ENCODE data around the gene PHAF1.

The PHAF1 gene

GRCh38 chr16:67163164-67163998 lies 53.6 kb downstream of the PHAF1 start:
- Histone ChIP-seq H3K4me3 (ENCODE audit: low read depth, low read length) (peak overlapping the region; percentile 59), H3K27me3 (ENCODE audit: insufficient read depth, low read depth, severe bottlenecking) (no peaks in the 10 kb centered on the region)

GRCh38 chr16:67163999-67164558 lies 54.3 kb downstream of the PHAF1 start:
- DNase-seq, result no peak
- no peaks in the 10 kb centered on the region for H3K36me3 ChIP-seq
- no peak for TF ChIP-seq CTCF (IDR thresholded peaks at IDR 0.05; ENCODE audit: low read depth, low read length)
- no peaks in the 10 kb centered on the region for H3K27me3 ChIP-seq (ENCODE audit: insufficient read depth, low read depth, severe bottlenecking)
- no peaks in the 10 kb centered on the region for H3K9me3 ChIP-seq (ENCODE audit: severe bottlenecking)
- H3K27ac ChIP-seq, result peak overlapping the region; percentile 92
- H3K4me3 ChIP-seq (ENCODE audit: low read depth, low read length), result peak overlapping the region; percentile 59

More at GRCh38 chr16:67163164-67163998, 53.6 kb downstream of the PHAF1 start:
- Histone ChIP-seq H3K36me3 (no peaks in the 10 kb centered on the region), H3K27ac (peak overlapping the region; percentile 92), H3K9me3 (ENCODE audit: severe bottlenecking) (no peaks in the 10 kb centered on the region)
- DNase-seq, result peak; percentile 79
- no peak for TF ChIP-seq CTCF (IDR thresholded peaks at IDR 0.05; ENCODE audit: low read depth, low read length)

GRCh38 chr16:67164599-67165061 lies 54.9 kb downstream of the PHAF1 start, which contains the start of gene HSF4:
HSF4 (plus strand) TSS chr16:67164745; CDS start chr16:67164812, 67 bp downstream.
- TF ChIP-seq CTCF (IDR thresholded peaks at IDR 0.05; ENCODE audit: low read depth, low read length), result no peak
- DNase-seq, result no peak
- Histone ChIP-seq H3K36me3 (no peaks in the 10 kb centered on the region), H3K9me3 (ENCODE audit: severe bottlenecking) (no peaks in the 10 kb centered on the region), H3K4me3 (ENCODE audit: low read depth, low read length) (peak within 1 kb of the TSS; percentile 59), H3K27me3 (ENCODE audit: insufficient read depth, low read depth, severe bottlenecking) (no peaks in the 10 kb centered on the region), H3K27ac (peak within 1 kb of the TSS; percentile 92)

- Histone ChIP-seq H3K36me3 (no peaks in the 10 kb centered on the region), H3K27me3 (ENCODE audit: insufficient read depth, low read depth, severe bottlenecking) (no peaks in the 10 kb centered on the region), H3K27ac (no peak overlapping the region), H3K9me3 (ENCODE audit: severe bottlenecking) (no peaks in the 10 kb centered on the region), H3K4me3 (ENCODE audit: low read depth, low read length) (no peak overlapping the region)
- DNase-seq, result no peak
- no peak for TF ChIP-seq CTCF (IDR thresholded peaks at IDR 0.05; ENCODE audit: low read depth, low read length)
These were observed 55.7 kb downstream of the PHAF1 start for GRCh38 chr16:67165121-67166078.

DNA sequence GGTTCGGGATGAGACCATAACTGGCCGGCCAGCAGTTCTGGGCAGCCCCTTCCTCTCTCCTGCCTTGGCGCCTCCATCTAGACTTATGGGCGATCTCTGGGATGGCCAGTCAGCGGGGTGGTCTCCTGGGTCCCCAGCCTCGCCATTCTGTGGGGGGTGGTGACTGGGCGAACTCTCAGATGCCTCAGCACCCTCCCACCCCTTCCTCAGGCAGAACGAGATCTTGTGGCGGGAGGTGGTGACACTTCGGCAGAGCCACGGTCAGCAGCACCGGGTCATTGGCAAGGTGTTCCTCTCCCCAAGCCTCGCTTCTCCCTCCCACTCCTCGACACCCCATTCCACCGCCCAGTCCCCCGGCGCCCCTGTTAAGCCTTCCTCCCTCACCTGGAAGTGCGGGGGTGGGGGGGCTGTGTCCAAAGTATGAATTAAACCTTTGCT lies 56.4 kb downstream of the PHAF1 start:
- Histone ChIP-seq H3K27me3 (ENCODE audit: insufficient read depth, low read depth, severe bottlenecking) (no peaks in the 10 kb centered on the region), H3K9me3 (ENCODE audit: severe bottlenecking) (no peaks in the 10 kb centered on the region), H3K27ac (no peak overlapping the region), H3K4me3 (ENCODE audit: low read depth, low read length) (no peak overlapping the region), H3K36me3 (no peaks in the 10 kb centered on the region)
- TF ChIP-seq CTCF (IDR thresholded peaks at IDR 0.05; ENCODE audit: low read depth, low read length), result no peak
- DNase-seq, result no peak

Data from WERI-Rb-1 (cell line).